Activated CD8-positive, alpha-beta T cell treated with anti-CD3 and anti-CD28 coated beads, Interleukin-2, amount 10 ng/mL, durations not matched to agents 7 days and 5 days (primary cell): ENCODE measurements around the gene ATP5MC2. TPM values are rescaled to one million over a fixed set of nuclear protein-coding genes. Genes with fewer than 3 reads are reported as not detected.
"Not testable (repeated sequence)": the region's sequence is repeated elsewhere in the genome, so short reads cannot be mapped to it uniquely, and the experiment has no call there.

Experiments
- ATAC-seq: fragments of 150-1000 bp; cut with Tn5 transposase; one replicate; pipeline ENCODE4 v1.10.0; 2021; ENCODE audit warnings: moderate library complexity
- CTCF ChIA-PET: fragments of 350-600 bp; sonication (Branson Sonifier 250); formaldehyde crosslinking; loops from one replicate; lab custom pipeline; 2021; ENCODE audit warnings: antibody characterized with exemption; lab: Charles Lee
- POLR2A ChIA-PET: fragments of 350-600 bp; sonication (Branson Sonifier 250); formaldehyde crosslinking; loops from one replicate; lab custom pipeline; 2021; ENCODE audit warnings: antibody characterized with exemption; lab: Charles Lee
- DNase-seq: peaks from one replicate; pipeline ENCODE4 v3.0.0-alpha.2; 2020
- H3K27ac Mint-ChIP-seq: one replicate; pipeline ENCODE4 v1.8.0; 2021; ENCODE audit warnings: mild to moderate bottlenecking, mixed read lengths
- H3K27me3 Mint-ChIP-seq: one replicate; pipeline ENCODE4 v1.8.0; 2021; ENCODE audit warnings: low read depth, mixed read lengths
- H3K36me3 Mint-ChIP-seq: one replicate; pipeline ENCODE4 v1.8.0; 2021; ENCODE audit warnings: low read depth, mixed read lengths
- H3K4me1 Mint-ChIP-seq: one replicate; pipeline ENCODE4 v1.8.0; 2021; ENCODE audit warnings: low read depth, mixed read lengths
- H3K4me3 Mint-ChIP-seq: one replicate; pipeline ENCODE4 v1.8.0; 2021; ENCODE audit warnings: mild to moderate bottlenecking, mixed read lengths
- H3K9me3 Mint-ChIP-seq: one replicate; pipeline ENCODE4 v1.8.0; 2022; ENCODE audit warnings: mixed read lengths; ENCODE audit not compliant: insufficient read depth
- total RNA-seq, 2 experiments: library from RNA; stranded (reverse); gene quantifications; one replicate each; pipeline ENCODE4 v1.2.3, GENCODE V29; 2021

ATP5MC2 gene
- total RNA-seq, 2 experiments from 2014 or later = 241 to 247 TPM

- Mint-ChIP-seq H3K36me3 (no peaks in the 10 kb centered on the region), H3K27ac (no peak overlapping the region), H3K4me1 (no peaks in the 10 kb centered on the region), H3K4me3 (no peak overlapping the region), H3K9me3 (no peaks in the 10 kb centered on the region), H3K27me3 (peaks cover 2% of the 10 kb centered on the region)
- ChIA-PET POLR2A (no interaction called here), CTCF (no interaction called here)
- DNase-seq = no peak
- ATAC-seq = no peak
Observed at GRCh38 chr12:53645165-53645564, 30.7 kb downstream of the ATP5MC2 start.

GRCh38 chr12:53644133-53644532, 31.8 kb downstream of the ATP5MC2 start:
- Mint-ChIP-seq H3K27ac (no peak overlapping the region), H3K9me3 (no peaks in the 10 kb centered on the region), H3K4me1 (no peaks in the 10 kb centered on the region), H3K4me3 (no peak overlapping the region), H3K27me3 (peaks cover 2% of the 10 kb centered on the region), H3K36me3 (no peaks in the 10 kb centered on the region)
- DNase-seq (no peak), ATAC-seq (no peak)
- CTCF ChIA-PET = no interaction called here
- POLR2A ChIA-PET = no interaction called here

- Mint-ChIP-seq H3K27ac (no peak overlapping the region), H3K4me1 (no peaks in the 10 kb centered on the region), H3K9me3 (no peaks in the 10 kb centered on the region), H3K36me3 (no peaks in the 10 kb centered on the region), H3K4me3 (no peak overlapping the region), H3K27me3 (peaks cover 2% of the 10 kb centered on the region)
- ATAC-seq (no peak), DNase-seq (no peak)
- ChIA-PET POLR2A (no interaction called here), CTCF (no interaction called here)
Observed at GRCh38 chr12:53643232-53643979, 32.5 kb downstream of the ATP5MC2 start.

- CTCF ChIA-PET = no interaction called here
Observed at GRCh38 chr12:53638057-53638456, 37.8 kb downstream of the ATP5MC2 start.

GRCh38 chr12:53636641-53637040, 39.2 kb downstream of the ATP5MC2 start:
- Mint-ChIP-seq H3K27ac (no peak overlapping the region), H3K36me3 (no peaks in the 10 kb centered on the region), H3K4me3 (no peak overlapping the region), H3K9me3 (no peaks in the 10 kb centered on the region), H3K27me3 (peaks cover 2% of the 10 kb centered on the region), H3K4me1 (no peaks in the 10 kb centered on the region)
- ChIA-PET CTCF (no interaction called here), POLR2A (no interaction called here)
- ATAC-seq (no peak), DNase-seq (no peak)

More at GRCh38 chr12:53638057-53638456, 37.8 kb downstream of the ATP5MC2 start:
- no peaks in the 10 kb centered on the region for H3K36me3 Mint-ChIP-seq
- no peak overlapping the region for H3K27ac Mint-ChIP-seq
- no peak for DNase-seq
- no peak overlapping the region for H3K4me3 Mint-ChIP-seq
- H3K9me3 Mint-ChIP-seq = no peaks in the 10 kb centered on the region
- H3K27me3 Mint-ChIP-seq = no peaks in the 10 kb centered on the region
- ATAC-seq = no peak
- POLR2A ChIA-PET = no interaction called here
- H3K4me1 Mint-ChIP-seq = no peaks in the 10 kb centered on the region

GRCh38 chr12:53635708-53636107, 40.2 kb downstream of the ATP5MC2 start:
- ATAC-seq, POLR2A ChIA-PET, H3K4me1 Mint-ChIP-seq, H3K9me3 Mint-ChIP-seq, H3K27me3 Mint-ChIP-seq, DNase-seq, H3K36me3 Mint-ChIP-seq, H3K4me3 Mint-ChIP-seq, CTCF ChIA-PET, H3K27ac Mint-ChIP-seq: not testable (repeated sequence)

GRCh38 chr12:53631721-53632120, 44.2 kb downstream of the ATP5MC2 start:
- DNase-seq = no peak
- Mint-ChIP-seq H3K36me3 (no peaks in the 10 kb centered on the region), H3K27me3 (peaks cover 2% of the 10 kb centered on the region), H3K4me3 (no peak overlapping the region), H3K4me1 (peaks cover 5% of the 10 kb centered on the region), H3K9me3 (no peaks in the 10 kb centered on the region), H3K27ac (no peak overlapping the region)
- ChIA-PET POLR2A (no interaction called here), CTCF (no interaction called here)
- no peak for ATAC-seq

- DNase-seq (no peak), ATAC-seq (no peak)
- Mint-ChIP-seq H3K36me3 (peaks cover 6% of the 10 kb centered on the region), H3K27me3 (peaks cover 2% of the 10 kb centered on the region), H3K27ac (no peak overlapping the region), H3K4me3 (no peak overlapping the region), H3K4me1 (peaks cover 31% of the 10 kb centered on the region), H3K9me3 (no peaks in the 10 kb centered on the region)
- CTCF ChIA-PET = interaction anchor here (1.1 to 5.3 kb wide), 2 partner anchors 47 to 116 kb away, joined by 6 to 36 read pairs; partner anchors contain the start of gene ATP5MC2
- POLR2A ChIA-PET = no interaction called here
Observed at GRCh38 chr12:53627919-53628318, 48.0 kb downstream of the ATP5MC2 start.

GRCh38 chr12:53626702-53627169, 49.1 kb downstream of the ATP5MC2 start:
- Mint-ChIP-seq H3K36me3 (peaks cover 7% of the 10 kb centered on the region), H3K27me3 (peaks cover under 1% of the 10 kb centered on the region), H3K4me1 (peaks cover 32% of the 10 kb centered on the region), H3K9me3 (no peaks in the 10 kb centered on the region), H3K27ac (peak overlapping the region; percentile 96), H3K4me3 (peak overlapping the region; percentile 98)
- DNase-seq (no peak), ATAC-seq (no peak)
- ChIA-PET CTCF (interaction anchor here (1.1 to 5.3 kb wide), 6 partner anchors 15 to 120 kb away, joined by 3 to 36 read pairs (median 5); partner anchors contain the start of gene ATP5MC2), POLR2A (interaction anchor here (1.0 kb wide), 1 partner anchor 14 kb away, joined by 4 read pairs; no protein-coding TSS in a partner anchor)

- ChIA-PET POLR2A (interaction anchor here (1.0 kb wide), 1 partner anchor 13 kb away, joined by 4 read pairs; no protein-coding TSS in a partner anchor), CTCF (interaction anchor here (1.0 to 5.3 kb wide), 6 partner anchors 10 to 120 kb away, joined by 3 to 36 read pairs (median 4); partner anchors contain the start of gene ATP5MC2)
- ATAC-seq (peak; percentile 98), DNase-seq (peak; percentile 98)
- peaks cover 8% of the 10 kb centered on the region for H3K36me3 Mint-ChIP-seq
- H3K4me3 Mint-ChIP-seq = peak within 1 kb of the TSS; percentile 98
- H3K27ac Mint-ChIP-seq = peak within 1 kb of the TSS; percentile 96
- H3K9me3 Mint-ChIP-seq = no peaks in the 10 kb centered on the region
- peaks cover 32% of the 10 kb centered on the region for H3K4me1 Mint-ChIP-seq
- H3K27me3 Mint-ChIP-seq = no peaks in the 10 kb centered on the region
Observed at GRCh38 chr12:53625946-53626701, 49.8 kb downstream of the ATP5MC2 start, which contains the start of gene ATF7. ATF7 (minus strand) TSS chr12:53626382; CDS start chr12:53601000, 25,382 bp downstream.

GRCh38 chr12:53625373-53625945, 50.4 kb downstream of the ATP5MC2 start:
- Mint-ChIP-seq H3K9me3 (no peaks in the 10 kb centered on the region), H3K4me1 (peaks cover 32% of the 10 kb centered on the region), H3K4me3 (peak overlapping the region; percentile 98), H3K36me3 (peaks cover 11% of the 10 kb centered on the region), H3K27me3 (no peaks in the 10 kb centered on the region), H3K27ac (peak overlapping the region; percentile 96)
- DNase-seq (no peak), ATAC-seq (no peak)
- ChIA-PET POLR2A (interaction anchor here (1.0 kb wide), 1 partner anchor 12 kb away, joined by 4 read pairs; no protein-coding TSS in a partner anchor), CTCF (interaction anchor here (1.0 to 5.3 kb wide), 6 partner anchors 9 to 121 kb away, joined by 3 to 36 read pairs (median 4); partner anchors contain the start of gene ATP5MC2)
